Activated T-helper 2 cell treated with anti-CD3 and anti-CD28 coated beads, Interferon-gamma antibody, Interleukin-2, Interleukin-4, amounts not matched to agents 10 μg/mL and 5 μg/mL and 100 μg/mL, durations not matched to agents 14 hours and 24 hours and 36 hours (primary cell): ENCODE data around the gene COA8. TPM values are rescaled to one million over a fixed set of nuclear protein-coding genes. Genes with fewer than 3 reads are reported as not detected.

Experiments used
- DNase-seq: peaks from one replicate; pipeline ENCODE4 v3.0.0; 2021; ENCODE audit warnings: low spot score
- H3K27ac Mint-ChIP-seq: one replicate; pipeline ENCODE4 v1.8.0; 2021; ENCODE audit warnings: mixed read lengths
- H3K27me3 Mint-ChIP-seq: one replicate; pipeline ENCODE4 v1.8.0; 2021; ENCODE audit warnings: low read depth, mixed read lengths
- H3K36me3 Mint-ChIP-seq: one replicate; pipeline ENCODE4 v1.8.0; 2021; ENCODE audit warnings: low read depth, mixed read lengths
- H3K4me1 Mint-ChIP-seq: one replicate; pipeline ENCODE4 v1.8.0; 2021; ENCODE audit warnings: low read depth, mixed read lengths
- H3K4me3 Mint-ChIP-seq: one replicate; pipeline ENCODE4 v1.8.0; 2021; ENCODE audit warnings: low read depth, mild to moderate bottlenecking, moderate library complexity, mixed read lengths
- H3K9me3 Mint-ChIP-seq: one replicate; pipeline ENCODE4 v1.8.0; 2021; ENCODE audit warnings: mixed read lengths
- intact Hi-C: fragments of 100-400 bp; cut with micrococcal nuclease; formaldehyde crosslinking; loops from one replicate; pipeline ENCODE4 v1.15.1; 2023
- total RNA-seq: library from RNA; stranded (reverse); gene quantifications from 2 replicates; pipeline ENCODE4 v1.2.3, GENCODE V29; 2022

Gene COA8
- total RNA-seq, 1 donor from 2014 or later: 31.9 TPM

DNA sequence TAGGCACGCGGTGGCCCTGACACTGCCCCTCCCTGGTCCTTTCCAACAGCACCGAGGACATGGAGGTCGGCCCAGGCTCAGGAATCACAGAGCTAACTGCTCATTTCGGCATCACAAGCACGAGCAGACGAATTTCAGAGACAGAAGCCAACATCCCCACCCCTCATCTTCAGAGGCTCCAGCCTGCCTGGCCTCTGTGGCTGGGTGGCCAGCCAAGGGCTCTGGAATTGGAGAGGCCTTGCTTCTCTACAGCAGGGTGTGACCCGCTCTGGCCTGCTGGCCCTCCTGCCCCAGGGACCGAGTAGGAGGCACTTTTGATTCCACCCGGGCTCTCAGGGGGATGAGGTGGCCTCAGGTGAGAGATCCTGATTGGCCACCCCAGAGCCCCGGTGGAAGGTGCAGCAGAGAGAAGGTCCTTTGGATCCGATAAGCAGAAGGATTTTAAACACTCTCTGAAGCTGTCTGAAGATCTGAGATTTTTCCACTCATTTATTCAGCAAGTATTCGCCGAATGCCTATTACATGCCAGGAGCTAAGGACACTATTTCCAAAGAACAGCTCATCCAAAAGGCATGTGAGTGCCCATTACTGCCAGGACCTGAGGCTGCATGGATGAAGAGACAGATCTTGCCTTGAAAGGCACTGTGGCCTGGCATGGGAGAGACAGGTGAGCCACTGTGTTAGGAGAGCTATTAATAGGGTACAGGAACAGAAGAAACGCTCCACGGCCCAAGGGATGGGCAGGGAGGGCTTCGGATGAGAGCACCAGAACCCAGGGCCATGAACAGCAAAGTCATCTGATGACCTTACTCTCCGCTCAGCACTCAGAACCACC is 10.5 kb upstream of the COA8 start:
- no peaks in the 10 kb centered on the region for H3K27me3 Mint-ChIP-seq
- H3K27ac Mint-ChIP-seq: no peak overlapping the region
- DNase-seq: no peak
- no peak overlapping the region for H3K4me3 Mint-ChIP-seq
- no peaks in the 10 kb centered on the region for H3K9me3 Mint-ChIP-seq
- no peaks in the 10 kb centered on the region for H3K4me1 Mint-ChIP-seq
- intact Hi-C loops: no loop called here
- H3K36me3 Mint-ChIP-seq: peaks cover 10% of the 10 kb centered on the region

DNA sequence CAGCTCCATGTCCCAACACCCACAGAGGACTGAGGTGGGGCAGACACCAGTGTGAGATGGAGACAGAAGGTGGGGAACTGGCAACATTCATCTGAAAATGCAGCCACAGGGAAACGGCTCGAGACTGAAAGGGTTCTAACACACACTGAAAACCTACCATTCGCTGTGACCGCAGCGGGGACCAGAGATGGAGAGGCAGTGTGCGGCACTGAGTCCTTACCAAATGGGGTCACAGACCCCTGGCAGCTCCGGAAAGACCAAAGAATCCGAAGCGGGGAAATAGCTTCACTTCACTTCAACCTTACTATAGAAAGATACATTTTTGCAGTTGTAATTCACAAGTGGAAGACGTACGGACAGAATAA is 9.9 kb upstream of the COA8 start:
- H3K9me3 Mint-ChIP-seq: no peaks in the 10 kb centered on the region
- intact Hi-C loops: no loop called here
- H3K4me3 Mint-ChIP-seq: no peak overlapping the region
- peaks cover 10% of the 10 kb centered on the region for H3K36me3 Mint-ChIP-seq
- no peak for DNase-seq
- no peaks in the 10 kb centered on the region for H3K4me1 Mint-ChIP-seq
- H3K27me3 Mint-ChIP-seq: no peaks in the 10 kb centered on the region
- no peak overlapping the region for H3K27ac Mint-ChIP-seq

DNA sequence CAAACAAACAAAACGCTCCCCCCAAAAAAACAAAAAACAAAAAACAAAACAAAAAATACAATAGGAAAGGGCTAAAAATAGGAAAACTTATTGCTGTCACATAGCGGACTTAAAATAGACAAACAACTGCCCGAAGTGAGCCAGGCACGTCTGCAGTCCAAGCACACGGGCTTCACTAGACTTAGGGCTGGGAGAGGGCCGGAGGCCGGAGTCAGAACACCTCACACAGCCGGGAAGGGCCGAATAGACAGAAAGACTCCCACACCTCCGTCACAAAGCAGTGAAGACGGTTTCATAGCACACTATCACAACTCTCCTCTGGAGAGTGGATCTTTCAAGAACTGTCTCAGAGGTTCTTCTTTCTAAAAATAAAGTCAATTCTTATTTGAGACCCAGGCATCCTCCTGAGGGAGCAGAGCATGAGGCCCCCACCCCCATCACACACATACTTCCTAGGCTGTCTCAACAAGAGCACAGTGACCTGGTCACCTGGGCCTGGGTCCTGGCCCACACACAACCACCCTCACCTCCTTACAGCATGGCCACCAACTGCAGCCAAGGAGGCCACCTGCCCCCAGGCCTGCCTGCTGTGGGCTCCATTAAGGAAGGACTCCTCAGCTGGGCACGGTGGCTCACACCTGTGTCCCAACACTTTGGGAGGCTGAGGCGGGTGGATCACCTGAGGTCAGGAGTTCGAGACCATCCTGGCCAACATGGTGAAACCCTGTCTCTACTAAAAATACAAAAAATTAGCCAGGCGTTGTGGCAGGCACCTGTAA is 7.0 kb upstream of the COA8 start:
- peaks cover 18% of the 10 kb centered on the region for H3K4me1 Mint-ChIP-seq
- H3K9me3 Mint-ChIP-seq: no peaks in the 10 kb centered on the region
- no peak for DNase-seq
- H3K27ac Mint-ChIP-seq: no peak overlapping the region
- peaks cover 35% of the 10 kb centered on the region for H3K36me3 Mint-ChIP-seq
- no peak overlapping the region for H3K4me3 Mint-ChIP-seq
- H3K27me3 Mint-ChIP-seq: no peaks in the 10 kb centered on the region
- intact Hi-C loops: no loop called here

- peaks cover 45% of the 10 kb centered on the region for H3K36me3 Mint-ChIP-seq
- no peak overlapping the region for H3K27ac Mint-ChIP-seq
- H3K4me3 Mint-ChIP-seq: no peak overlapping the region
- peaks cover 29% of the 10 kb centered on the region for H3K4me1 Mint-ChIP-seq
- H3K9me3 Mint-ChIP-seq: no peaks in the 10 kb centered on the region
- DNase-seq: no peak
- intact Hi-C loops: no loop called here
- no peaks in the 10 kb centered on the region for H3K27me3 Mint-ChIP-seq
Observed at GRCh38 chr14:103556946-103557758, 5.6 kb upstream of the COA8 start.

- no peaks in the 10 kb centered on the region for H3K9me3 Mint-ChIP-seq
Observed at GRCh38 chr14:103558071-103558882, 4.5 kb upstream of the COA8 start.

DNA sequence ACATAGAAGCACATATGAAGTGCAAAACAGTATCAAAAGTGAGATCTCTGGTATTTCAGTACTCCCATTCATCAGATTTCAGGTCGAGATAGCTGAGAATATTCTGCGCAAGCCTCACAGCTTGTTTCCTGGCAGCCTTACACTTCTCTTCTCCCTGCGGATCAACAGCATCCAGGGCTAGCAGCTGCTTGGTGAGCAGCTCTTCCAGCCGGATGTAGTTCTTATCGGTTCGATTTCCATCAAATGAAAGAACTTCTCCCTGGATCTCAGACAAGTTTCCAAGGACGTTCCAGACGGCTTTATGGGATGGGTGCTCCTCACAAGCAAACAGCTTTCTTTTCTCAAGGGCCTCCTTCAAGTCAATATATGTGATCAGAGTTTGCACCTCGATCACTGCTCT is 3.0 kb upstream of the COA8 start:
- no peak overlapping the region for H3K27ac Mint-ChIP-seq
- no peaks in the 10 kb centered on the region for H3K9me3 Mint-ChIP-seq
- H3K4me3 Mint-ChIP-seq: no peak overlapping the region

More at GRCh38 chr14:103558071-103558882, 4.5 kb upstream of the COA8 start:
- H3K27ac Mint-ChIP-seq: no peak overlapping the region
- peaks cover 46% of the 10 kb centered on the region for H3K36me3 Mint-ChIP-seq
- H3K27me3 Mint-ChIP-seq: no peaks in the 10 kb centered on the region
- intact Hi-C loops: no loop called here
- no peak overlapping the region for H3K4me3 Mint-ChIP-seq
- peaks cover 29% of the 10 kb centered on the region for H3K4me1 Mint-ChIP-seq
- no peak for DNase-seq

GRCh38 chr14:103560691-103561090 is 2.1 kb upstream of the COA8 start:
- H3K4me1 Mint-ChIP-seq: peaks cover 38% of the 10 kb centered on the region
- intact Hi-C loops: loop anchor here (10.0 kb wide), 1 partner anchor 124 kb away; no protein-coding TSS in a partner anchor

More for the DNA sequence above, 3.0 kb upstream of the COA8 start:
- DNase-seq: no peak
- intact Hi-C loops: loop anchor here (10.0 kb wide), 1 partner anchor 125 kb away; no protein-coding TSS in a partner anchor
- H3K36me3 Mint-ChIP-seq: peaks cover 47% of the 10 kb centered on the region
- no peaks in the 10 kb centered on the region for H3K27me3 Mint-ChIP-seq
- peaks cover 38% of the 10 kb centered on the region for H3K4me1 Mint-ChIP-seq

DNA sequence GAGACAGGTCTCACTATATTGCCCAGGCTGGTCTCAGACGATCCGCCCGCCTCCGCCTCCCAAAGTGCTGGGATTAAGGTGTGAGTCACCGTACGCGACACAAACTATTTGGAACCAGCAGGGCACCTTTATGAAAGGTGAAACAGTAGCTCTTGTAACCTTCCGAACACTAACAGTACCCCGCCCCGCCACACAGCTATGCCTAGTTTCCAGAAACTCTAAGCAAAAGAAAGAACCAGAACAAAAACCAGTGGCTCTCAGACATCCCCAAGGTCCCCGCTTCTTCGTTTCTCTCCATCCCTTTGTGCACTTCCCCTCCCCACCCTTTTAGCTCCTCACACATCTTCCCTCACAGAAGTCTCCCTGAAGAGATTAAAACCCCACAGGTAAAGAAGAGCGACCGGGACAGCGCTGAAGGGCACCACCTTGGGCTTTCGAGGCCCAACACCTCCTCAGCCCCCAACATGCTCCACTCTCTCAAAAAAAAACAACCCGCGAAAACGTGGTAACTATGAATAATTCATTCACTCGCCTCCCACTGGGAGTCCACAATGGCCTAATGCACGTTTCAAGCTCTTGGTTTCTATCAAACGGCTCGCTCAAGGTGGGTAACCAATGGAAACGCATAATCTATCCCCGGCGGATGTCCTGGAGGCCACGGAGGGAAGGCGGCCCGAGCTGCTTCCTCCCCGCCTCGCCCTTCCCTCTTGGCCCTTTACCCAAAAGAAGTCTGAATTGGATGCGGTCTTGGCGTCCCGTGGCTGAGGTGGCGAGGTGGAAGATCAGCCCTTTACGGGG is 1.2 kb upstream of the COA8 start:
- intact Hi-C loops: loop anchor here (1.0 to 10.0 kb wide), 5 partner anchors 32 to 227 kb away; partner anchors contain the start of genes EIF5, KLC1, TRMT61A and XRCC3
- peaks cover 38% of the 10 kb centered on the region for H3K4me1 Mint-ChIP-seq
- no peaks in the 10 kb centered on the region for H3K9me3 Mint-ChIP-seq
- peak; percentile 52 for DNase-seq
- no peaks in the 10 kb centered on the region for H3K27me3 Mint-ChIP-seq
- H3K36me3 Mint-ChIP-seq: peaks cover 41% of the 10 kb centered on the region
- peak overlapping the region; percentile 74 for H3K27ac Mint-ChIP-seq
- H3K4me3 Mint-ChIP-seq: peak overlapping the region; percentile 95

More at GRCh38 chr14:103560691-103561090, 2.1 kb upstream of the COA8 start:
- Mint-ChIP-seq H3K9me3 (no peaks in the 10 kb centered on the region), H3K27me3 (no peaks in the 10 kb centered on the region), H3K27ac (no peak overlapping the region), H3K36me3 (peaks cover 41% of the 10 kb centered on the region), H3K4me3 (peak overlapping the region; percentile 95)
- no peak for DNase-seq

- Mint-ChIP-seq H3K27ac (peak overlapping the region; percentile 74), H3K36me3 (peaks cover 40% of the 10 kb centered on the region), H3K27me3 (no peaks in the 10 kb centered on the region), H3K9me3 (no peaks in the 10 kb centered on the region), H3K4me3 (peak overlapping the region; percentile 95), H3K4me1 (peaks cover 38% of the 10 kb centered on the region)
- no peak for DNase-seq
- intact Hi-C loops: loop anchor here (1.0 to 10.0 kb wide), 5 partner anchors 33 to 228 kb away; partner anchors contain the start of genes EIF5, KLC1, TRMT61A and XRCC3
Observed at GRCh38 chr14:103562179-103562428, 656 bp upstream of the COA8 start.

- H3K4me1 Mint-ChIP-seq: peaks cover 36% of the 10 kb centered on the region
- intact Hi-C loops: loop anchor here (10.0 kb wide), 1 partner anchor 122 kb away; no protein-coding TSS in a partner anchor
Observed at GRCh38 chr14:103563226-103563620, 463 bp downstream of the COA8 start.

DNA sequence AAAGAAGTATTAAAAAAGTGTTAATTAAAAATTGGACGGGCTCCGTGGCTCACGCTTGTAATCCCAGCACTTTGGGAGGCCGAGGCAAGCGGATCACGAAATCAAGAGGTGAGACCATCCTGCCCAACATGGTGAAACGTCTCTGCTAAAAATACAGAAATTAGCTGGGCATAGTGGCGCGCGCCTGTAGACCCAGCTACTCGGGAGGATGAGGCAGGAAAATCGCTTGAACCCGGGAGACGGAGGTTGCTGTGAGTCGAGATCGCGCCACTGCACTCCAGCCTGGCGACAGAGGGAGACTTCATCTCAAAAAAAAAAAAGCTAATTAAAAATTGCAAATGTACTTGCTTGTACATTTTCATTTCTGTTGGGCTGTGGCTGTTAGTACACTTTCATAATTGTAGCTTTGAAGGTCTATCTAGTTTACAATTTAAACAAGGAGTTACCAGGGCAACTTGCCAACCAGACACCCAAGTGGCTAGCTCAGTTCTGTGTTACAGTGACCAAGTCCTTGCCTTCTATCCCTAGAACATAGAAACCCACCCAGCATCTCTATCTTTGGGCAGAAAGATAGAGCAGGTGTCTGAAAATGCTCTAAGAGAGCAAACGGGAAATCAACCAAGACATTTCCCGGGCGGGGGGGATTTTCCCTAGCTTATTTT is 1.2 kb downstream of the COA8 start:
- no peaks in the 10 kb centered on the region for H3K27me3 Mint-ChIP-seq
- no peak overlapping the region for H3K27ac Mint-ChIP-seq
- peak overlapping the region; percentile 96 for H3K4me3 Mint-ChIP-seq
- H3K9me3 Mint-ChIP-seq: no peaks in the 10 kb centered on the region
- DNase-seq: no peak
- intact Hi-C loops: loop anchor here (10.0 kb wide), 1 partner anchor 121 kb away; no protein-coding TSS in a partner anchor
- peaks cover 30% of the 10 kb centered on the region for H3K36me3 Mint-ChIP-seq
- peaks cover 34% of the 10 kb centered on the region for H3K4me1 Mint-ChIP-seq

More at GRCh38 chr14:103563226-103563620, 463 bp downstream of the COA8 start:
- Mint-ChIP-seq H3K9me3 (no peaks in the 10 kb centered on the region), H3K27ac (peak overlapping the region; percentile 73), H3K27me3 (no peaks in the 10 kb centered on the region), H3K4me3 (peak overlapping the region; percentile 96), H3K36me3 (peaks cover 34% of the 10 kb centered on the region)
- no peak for DNase-seq
